A673 (cell line): Measurements from ENCODE around the gene GSE1.

Experiments
- CTCF ChIP-seq: fragments of 300-800, 200-600 bp; sonication (generic); conservative IDR thresholded peaks from 2 replicates; pipeline ENCODE4 v1.5.1; 2017; ENCODE audit warnings: low read depth, mild to moderate bottlenecking, antibody characterized with exemption, low read length, moderate library complexity, mixed read lengths
- EZH2 ChIP-seq: fragments of 200-600 bp; sonication (generic); IDR thresholded peaks from 2 replicates; pipeline ENCODE4 v1.6.1; 2017; ENCODE audit warnings: borderline replicate concordance, low read depth, mild to moderate bottlenecking, mixed read lengths, antibody characterized with exemption, low read length; ENCODE audit not compliant: poor library complexity, severe bottlenecking

GRCh38 chr16:85648070-85648714 lies 35.1 kb downstream of the GSE1 start:
- TF ChIP-seq CTCF (no peak), EZH2 (no peak)
